Measurements from ENCODE around the gene ZC3H12C.
A peak's percentile ranks its signal among the peaks of the same experiment; 100 is the strongest.

Gene ZC3H12C

GRCh38 chr11:110156503-110156902, 63.3 kb downstream of the ZC3H12C start:
- no peak for DNase-seq

DNA sequence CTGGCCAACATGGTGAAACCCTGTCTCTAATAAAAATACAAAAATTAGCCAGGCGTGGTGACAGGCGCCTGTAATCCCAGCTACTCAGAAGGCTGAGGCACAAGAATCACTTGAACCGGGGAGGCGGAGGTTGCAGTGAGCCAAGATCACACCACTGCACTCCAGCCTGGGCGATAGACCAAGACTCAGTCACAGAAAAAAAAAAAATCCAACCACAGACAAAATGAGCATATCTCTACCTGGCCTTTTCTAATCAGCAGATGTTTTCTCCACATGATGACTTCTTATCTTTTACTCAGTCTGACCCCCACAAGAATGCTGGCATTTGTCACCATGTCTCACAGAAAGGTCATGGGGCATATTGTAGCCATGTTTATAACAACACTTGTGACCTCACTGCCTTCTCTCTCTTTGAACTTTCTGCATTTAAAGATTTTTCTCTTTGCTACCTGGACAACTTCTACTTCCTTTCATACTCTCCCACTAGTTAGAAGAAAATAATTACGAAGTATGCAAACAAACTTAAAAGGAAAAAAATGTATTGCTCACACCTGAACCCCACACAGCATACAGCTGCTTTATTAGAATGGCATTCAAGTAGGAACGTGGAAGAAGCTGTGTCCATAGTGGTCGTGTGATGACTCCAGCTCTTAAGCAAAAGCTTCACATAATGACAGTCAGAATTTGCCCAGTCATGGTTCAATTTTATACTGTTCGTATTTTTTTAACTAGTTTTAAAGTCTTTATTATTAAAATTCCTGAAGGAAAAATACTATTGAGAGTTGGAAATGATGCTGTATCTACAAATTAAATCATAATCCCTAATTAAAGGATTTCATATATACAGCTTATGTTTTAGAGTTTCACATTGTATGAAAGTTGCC, 65.4 kb downstream of the ZC3H12C start:
- DNase-seq = no peak

- DNase-seq = no peak
Observed at GRCh38 chr11:110159476-110159875, 66.3 kb downstream of the ZC3H12C start.

DNA sequence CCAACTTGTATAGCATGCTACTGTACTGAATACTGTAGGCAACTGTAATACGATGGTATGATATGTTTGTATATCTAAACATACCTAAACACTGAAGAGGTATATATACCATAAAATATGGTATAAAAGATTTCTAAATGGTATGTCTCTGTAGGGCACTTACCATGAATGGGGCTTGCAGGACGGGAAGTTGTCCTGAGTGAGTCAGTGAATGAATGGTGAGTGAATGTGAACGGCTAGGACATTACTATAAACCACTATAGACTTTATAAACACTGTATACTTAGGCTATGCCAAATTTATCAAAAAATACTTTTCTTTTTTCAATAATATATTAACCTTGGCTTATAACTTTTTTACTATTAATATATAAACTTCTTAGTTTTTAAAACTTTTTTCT, 66.8 kb downstream of the ZC3H12C start:
- no peak for DNase-seq

GRCh38 chr11:110160437-110160836, 67.2 kb downstream of the ZC3H12C start:
- DNase-seq = no peak

DNA sequence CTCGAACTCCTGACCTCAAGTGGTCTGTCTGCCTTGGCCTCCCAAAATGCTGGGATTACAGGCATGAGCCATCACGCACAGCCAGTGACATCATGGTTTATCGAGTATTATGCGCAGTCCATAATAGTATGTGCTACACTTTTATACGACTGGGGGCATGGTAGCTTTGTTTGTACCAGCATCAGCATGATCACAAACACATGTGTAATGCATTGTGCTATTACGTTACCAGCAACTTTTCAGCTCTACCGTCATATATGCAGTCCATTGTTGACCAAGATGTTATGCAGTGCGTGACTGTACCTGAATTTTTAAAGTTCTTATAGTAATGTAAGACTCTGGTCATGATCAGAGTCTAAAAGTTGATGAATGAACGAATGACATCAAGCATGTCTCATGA, 67.9 kb downstream of the ZC3H12C start:
- no peak for DNase-seq

DNA sequence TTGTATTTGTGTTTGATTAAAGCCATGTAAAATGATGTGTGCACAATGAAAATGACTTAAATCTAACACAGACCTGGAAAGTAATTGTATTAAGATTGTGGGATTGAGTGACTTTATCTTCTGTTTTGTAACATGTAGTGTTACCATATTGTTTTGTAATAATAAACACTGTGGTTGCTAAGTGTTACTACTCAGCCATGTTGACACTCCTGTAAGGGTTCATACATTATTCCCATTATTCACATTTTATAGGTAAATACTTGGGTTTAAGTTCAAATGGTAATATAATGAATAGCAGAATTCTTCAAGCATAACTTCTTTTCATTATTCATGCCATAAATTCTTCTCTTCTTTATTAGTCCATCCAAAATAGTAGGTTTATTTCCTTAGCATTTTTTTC, 69.0 kb downstream of the ZC3H12C start:
- no peak for DNase-seq

- DNase-seq = no peak
Observed at GRCh38 chr11:110165039-110165925, 72.1 kb downstream of the ZC3H12C start.

DNA sequence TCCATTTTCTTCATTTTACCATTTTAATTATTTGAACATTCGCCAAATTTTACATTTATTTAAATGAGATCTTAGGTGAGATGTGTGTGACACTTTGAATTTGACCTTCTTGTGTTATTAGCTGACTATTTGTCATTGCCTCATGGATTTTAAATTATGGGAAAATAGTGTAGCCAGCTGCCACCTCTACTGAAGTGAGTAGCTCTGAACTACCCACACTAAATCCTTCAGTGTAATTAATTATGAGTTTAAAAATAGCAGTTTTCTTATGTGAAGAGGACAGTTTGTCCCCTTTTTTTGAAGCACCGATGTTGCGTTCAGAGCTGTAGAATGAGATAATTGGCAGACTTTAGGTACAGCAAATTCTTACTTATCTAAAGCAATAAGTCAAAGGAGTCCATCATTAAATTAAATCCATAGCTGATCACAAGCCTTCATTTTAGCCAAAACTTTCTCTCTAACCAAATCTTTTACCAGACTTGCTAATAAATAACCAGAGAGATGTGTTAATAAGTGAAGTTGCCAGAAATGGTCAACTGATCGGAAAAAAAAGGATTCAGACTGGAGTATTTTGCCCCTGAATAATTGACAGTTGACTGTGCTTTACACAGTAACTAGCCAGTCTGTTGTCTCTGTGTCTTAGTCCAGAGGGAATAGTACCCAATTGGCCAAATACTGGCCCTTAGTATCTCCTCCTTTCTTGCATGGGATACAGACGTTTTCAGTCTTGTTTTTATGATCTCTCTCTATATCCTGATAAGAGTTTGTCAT, 75.0 kb downstream of the ZC3H12C start:
- no peak for DNase-seq

- no peak for DNase-seq
Observed at GRCh38 chr11:110169738-110170137, 76.5 kb downstream of the ZC3H12C start.

DNA sequence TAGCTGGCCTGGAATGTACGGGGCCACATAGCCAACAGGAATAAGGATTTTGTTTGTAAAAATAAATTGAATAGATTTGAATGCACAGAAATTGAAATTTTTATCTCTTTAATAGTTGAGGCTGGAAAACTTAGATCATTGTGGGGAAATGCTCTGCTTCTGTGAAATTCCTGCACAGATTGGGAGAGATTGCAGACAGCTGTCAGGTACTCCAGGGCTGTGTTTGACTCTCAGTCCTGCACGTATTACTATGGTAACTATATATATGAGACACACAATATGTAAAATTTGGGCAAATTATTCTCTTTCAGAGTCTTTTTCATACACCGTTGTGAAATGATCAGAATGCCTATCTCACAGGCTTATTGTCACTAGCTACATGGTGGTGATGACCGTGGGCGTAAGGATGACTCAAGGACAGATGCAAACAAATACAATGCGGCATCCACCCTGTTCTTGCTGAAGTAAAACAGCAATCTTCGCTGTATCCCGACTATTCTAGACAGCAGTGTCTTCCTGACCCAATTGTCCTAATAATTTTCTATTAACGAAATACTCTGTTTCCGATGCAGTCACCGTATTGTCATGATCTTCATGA, 79.4 kb downstream of the ZC3H12C start:
- no peak for DNase-seq

DNA sequence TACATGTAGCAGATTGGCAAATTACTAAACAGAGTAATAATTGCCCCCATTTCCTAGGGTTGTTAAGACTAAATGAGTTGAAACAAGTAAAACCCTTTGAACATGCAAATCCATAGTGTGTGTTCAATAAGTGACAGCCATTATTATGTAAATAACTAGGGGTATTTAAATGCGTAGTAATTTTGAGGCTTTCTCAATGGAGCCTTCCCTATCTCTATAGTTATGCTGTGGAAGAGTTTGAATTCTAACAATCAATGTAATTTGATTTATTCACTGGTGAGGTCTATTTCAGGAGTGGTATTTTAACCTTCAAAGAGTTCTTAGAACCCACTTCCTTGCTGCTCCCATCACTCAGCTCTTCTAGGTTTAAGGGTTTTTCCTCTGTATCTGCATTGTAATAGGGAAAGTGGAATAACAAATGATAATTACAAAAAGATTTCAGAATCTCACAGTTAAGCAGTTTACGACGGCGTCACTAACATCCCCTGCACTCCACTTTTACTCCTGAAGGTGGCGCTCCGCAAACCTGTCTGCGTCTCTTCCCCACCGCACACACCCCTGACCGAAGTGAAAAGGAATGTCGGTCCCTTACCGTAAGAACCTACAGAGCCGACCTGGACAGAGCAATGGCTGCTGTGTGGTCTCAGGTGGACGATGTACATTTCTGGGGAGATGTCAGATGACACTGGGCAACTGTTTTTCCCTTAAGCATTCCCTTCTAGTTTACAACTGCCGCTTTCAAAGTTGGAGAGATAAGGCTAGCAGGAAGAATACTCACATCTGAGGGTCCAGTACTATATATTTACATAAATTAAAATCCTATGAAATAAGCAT, 80.8 kb downstream of the ZC3H12C start:
- peak; percentile 13 for DNase-seq

DNA sequence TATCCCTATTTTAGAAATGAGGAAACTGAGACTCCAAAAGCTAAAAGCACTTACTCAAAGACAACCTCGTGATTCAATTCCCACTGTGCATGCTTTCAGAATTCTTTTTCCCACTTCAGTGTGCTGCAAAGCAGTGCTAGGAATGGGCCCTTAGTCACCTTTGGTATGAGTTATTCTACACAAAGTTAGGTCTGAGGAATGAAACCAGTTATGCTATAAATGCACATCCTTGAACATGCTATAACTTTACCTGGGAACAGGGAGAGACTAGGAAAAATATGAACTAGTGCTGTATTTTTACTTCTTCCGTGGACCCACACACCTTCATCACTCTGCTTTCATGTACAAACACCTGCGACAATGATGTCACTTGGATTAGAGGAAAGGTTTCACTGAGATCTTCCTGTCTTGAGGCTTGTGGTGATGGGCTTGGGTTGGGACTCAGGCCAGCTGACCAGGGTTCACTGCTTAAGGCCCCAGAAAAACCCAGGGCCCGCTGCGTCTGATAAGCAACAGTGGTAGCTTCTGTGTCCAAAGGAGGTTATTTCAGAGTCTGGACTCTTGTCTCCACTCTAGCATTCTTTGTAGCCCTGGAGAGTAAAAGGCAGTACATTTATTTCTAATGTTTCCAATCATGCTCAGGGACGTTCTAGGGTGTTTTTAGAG, 81.6 kb downstream of the ZC3H12C start:
- no peak for DNase-seq

DNA sequence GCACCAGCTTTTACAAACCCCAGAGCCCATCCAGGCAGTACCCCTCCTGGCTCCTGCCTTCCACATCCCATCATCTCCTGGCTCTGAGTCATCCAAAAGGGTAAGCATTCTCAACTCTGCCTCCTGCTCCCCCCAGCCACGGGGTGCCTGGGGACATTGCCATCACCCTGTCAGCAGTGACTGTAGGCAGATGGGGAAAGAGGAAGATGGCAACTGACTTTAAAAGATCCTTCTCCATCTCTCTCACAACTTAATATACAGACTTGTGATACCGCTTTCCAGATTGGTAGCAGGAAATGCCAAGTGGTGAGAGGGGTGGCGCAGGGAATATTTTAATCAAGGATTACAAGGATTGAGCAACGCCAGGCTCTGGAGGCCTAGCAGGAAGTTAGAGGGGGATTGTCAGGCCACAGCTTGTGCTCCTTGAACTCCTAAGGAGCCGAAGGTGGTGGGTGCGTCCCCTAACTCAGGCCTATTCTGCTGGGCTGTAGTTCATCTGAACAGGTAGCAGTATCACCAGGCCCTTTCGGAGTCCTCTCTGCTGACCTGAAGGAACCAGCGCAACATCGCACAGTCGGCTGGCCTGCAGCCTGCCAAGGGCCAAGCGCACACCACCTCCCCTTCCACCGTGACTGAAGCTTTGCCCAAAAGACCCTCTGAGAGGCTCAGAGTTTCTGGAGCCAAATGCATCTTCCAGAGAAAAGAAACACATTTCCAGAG, 83.3 kb downstream of the ZC3H12C start:
- DNase-seq = no peak

- no peak for DNase-seq
Observed at GRCh38 chr11:110177086-110177456, 83.9 kb downstream of the ZC3H12C start.

- DNase-seq = no peak
Observed at GRCh38 chr11:110179064-110179463, 85.9 kb downstream of the ZC3H12C start.

DNA sequence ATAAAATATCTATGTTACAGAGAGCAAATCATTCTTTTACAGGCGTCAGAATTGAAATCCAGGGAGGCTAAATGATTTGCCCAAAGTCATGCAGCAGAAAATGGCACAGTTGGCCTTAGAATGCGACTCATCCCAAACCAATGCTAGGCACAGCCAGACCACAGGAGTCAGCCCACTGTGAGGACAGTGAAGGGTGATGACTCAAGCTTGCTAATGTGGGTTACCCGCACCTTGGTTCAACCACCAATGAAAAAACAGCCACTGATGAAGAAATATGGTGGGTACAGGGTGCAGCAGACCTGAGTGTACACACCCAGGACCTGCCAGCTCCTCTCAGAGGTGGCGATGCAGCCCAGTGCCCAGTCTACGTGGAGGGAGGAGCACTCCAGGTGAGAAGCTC, 89.7 kb downstream of the ZC3H12C start:
- no peak for DNase-seq

GRCh38 chr11:110184456-110184855, 91.3 kb downstream of the ZC3H12C start:
- DNase-seq = no peak

DNA sequence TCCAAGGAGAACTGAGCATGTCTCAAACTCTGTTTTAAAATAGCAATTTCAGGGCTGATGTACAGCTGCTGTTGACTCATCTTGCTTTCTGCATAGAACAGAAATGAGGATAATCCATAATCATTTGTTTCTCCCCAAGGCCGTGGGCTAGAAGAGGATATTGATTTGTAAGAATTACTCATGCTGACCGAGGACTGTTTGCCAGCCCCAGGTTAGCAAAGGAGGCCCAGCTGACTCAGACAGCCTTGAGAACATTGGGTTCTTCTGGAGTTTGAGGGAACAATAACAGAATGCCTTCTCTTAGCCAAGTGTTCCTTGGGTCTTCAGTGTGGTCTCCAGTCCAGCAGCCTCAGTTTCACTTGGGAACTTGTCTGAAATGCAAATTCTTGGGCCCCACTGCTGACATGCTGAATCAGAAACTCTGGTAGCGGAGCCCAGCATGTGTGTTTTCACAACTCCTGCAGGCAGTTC, 92.0 kb downstream of the ZC3H12C start:
- DNase-seq = no peak

DNA sequence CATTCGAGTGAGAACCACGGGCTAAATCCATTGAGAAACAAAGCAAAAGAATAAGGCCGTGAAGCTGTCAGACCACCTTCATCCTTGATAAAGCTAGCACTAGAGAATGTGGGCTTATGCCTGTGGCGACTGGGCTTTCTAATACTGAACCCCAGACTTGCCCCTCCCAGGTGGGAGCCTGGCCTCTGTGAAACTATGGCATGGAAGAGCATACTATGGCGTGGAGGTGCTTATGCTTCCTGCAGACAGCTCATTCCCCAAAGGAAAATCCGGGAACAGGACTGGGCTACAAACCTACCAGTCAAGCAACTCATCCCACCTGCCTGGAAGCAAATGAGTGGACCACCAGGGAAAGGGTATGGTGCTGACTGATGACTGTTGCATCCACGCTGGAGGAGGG, 92.4 kb downstream of the ZC3H12C start:
- DNase-seq = no peak
